ENCODE data around the gene TOB2. TPM values are rescaled to one million over a fixed set of nuclear protein-coding genes. Genes with fewer than 3 reads are reported as not detected.
"Not testable (repeated sequence)": the region's sequence is repeated elsewhere in the genome, so short reads cannot be mapped to it uniquely, and the experiment has no call there.

TOB2 gene
- total and polyA plus RNA-seq, 8 donors: 38.9 to 62.6 (median 48.3) TPM

- no peak overlapping the region for H3K4me3 ChIP-seq
- no peaks in the 10 kb centered on the region for H3K9me3 ChIP-seq
- intact Hi-C loops (cut with DNase I): no loop called here
- ATAC-seq: no peak
- no peak overlapping the region for H3K27ac ChIP-seq
- peaks cover 0 to 93% of the 10 kb centered on the region in 2 donors for H3K36me3 ChIP-seq
- TF ChIP-seq CTCF (IDR thresholded peaks at IDR 0.05): no peak
- H3K4me1 ChIP-seq: peaks cover 0 to 7% of the 10 kb centered on the region in 2 donors
- H3K27me3 ChIP-seq: no peaks in the 10 kb centered on the region
- DNase-seq: no peak
Observed at GRCh38 chr22:41461901-41462300, 15.3 kb upstream of the TOB2 start.

- H3K9me3 ChIP-seq; DNase-seq; intact Hi-C loops (cut with DNase I); ATAC-seq; H3K27ac ChIP-seq; H3K4me1 ChIP-seq; H3K4me3 ChIP-seq; H3K27me3 ChIP-seq: not testable (repeated sequence)
- peaks cover 0 to 74% of the 10 kb centered on the region in 2 donors for H3K36me3 ChIP-seq
Observed at GRCh38 chr22:41460071-41460470, 13.5 kb upstream of the TOB2 start.

GRCh38 chr22:41459431-41459830 lies 12.8 kb upstream of the TOB2 start:
- Histone ChIP-seq H3K36me3 (peaks cover 0 to 68% of the 10 kb centered on the region in 2 donors), H3K27ac (no peak overlapping the region), H3K4me3 (no peak overlapping the region), H3K27me3 (no peaks in the 10 kb centered on the region), H3K9me3 (no peaks in the 10 kb centered on the region), H3K4me1 (no peaks in the 10 kb centered on the region)
- no peak for TF ChIP-seq CTCF (IDR thresholded peaks at IDR 0.05)
- intact Hi-C loops (cut with DNase I): no loop called here
- no peak for ATAC-seq
- DNase-seq: no peak

- no peak for TF ChIP-seq CTCF (IDR thresholded peaks at IDR 0.05)
- peaks cover 0 to 58% of the 10 kb centered on the region in 2 donors for H3K36me3 ChIP-seq
- no peak overlapping the region for H3K4me3 ChIP-seq
- no peaks in the 10 kb centered on the region for H3K27me3 ChIP-seq
- no peak for DNase-seq
- H3K4me1 ChIP-seq: no peaks in the 10 kb centered on the region
- no peaks in the 10 kb centered on the region for H3K9me3 ChIP-seq
- no peak overlapping the region for H3K27ac ChIP-seq
- no peak for ATAC-seq
- intact Hi-C loops (cut with DNase I): no loop called here
Observed at GRCh38 chr22:41458161-41458728, 11.6 kb upstream of the TOB2 start.

GRCh38 chr22:41448189-41448808 lies 1.7 kb upstream of the TOB2 start:
- ATAC-seq (peak; percentile 76), DNase-seq (peak; percentile 94 to 99 (median 98))
- Histone ChIP-seq H3K4me1 (peaks cover 3 to 12% of the 10 kb centered on the region in 2 donors), H3K36me3 (peaks cover 0 to 1% of the 10 kb centered on the region in 2 donors), H3K4me3 (peak overlapping the region; percentile 95 to 98), H3K9me3 (no peaks in the 10 kb centered on the region), H3K27ac (peak overlapping the region; percentile 99), H3K27me3 (no peaks in the 10 kb centered on the region)
- intact Hi-C loops (cut with DNase I): no loop called here
- no peak for TF ChIP-seq CTCF (IDR thresholded peaks at IDR 0.05)

Measured in left lung (tissue), 10 donors.